Loucy (cell line): Measurements from ENCODE around the gene SLC43A1.

Source experiments
- H2AFZ ChIP-seq: fragments of 200-600 bp; sonication (generic); 2 replicates; pipeline ENCODE4 v1.6.0; 2016; ENCODE audit warnings: antibody characterized with exemption, mild to moderate bottlenecking, low read length, moderate library complexity
- H3F3A ChIP-seq: fragments of 200-600 bp; 2 replicates; pipeline ENCODE4 v1.6.0; 2016; ENCODE audit warnings: antibody characterized with exemption, low read depth, mild to moderate bottlenecking
- H3K27me3 ChIP-seq: fragments of 200-600 bp; sonication (generic); 2 replicates; pipeline ENCODE4 v1.6.1; 2014; ENCODE audit warnings: low read length, mild to moderate bottlenecking; ENCODE audit not compliant: insufficient read depth, poor library complexity, severe bottlenecking
- H3K36me3 ChIP-seq: fragments of 200-600 bp; sonication (generic); 2 replicates; pipeline ENCODE4 v1.6.1; 2016; ENCODE audit warnings: low read length; ENCODE audit not compliant: insufficient read depth
- H3K4me1 ChIP-seq: fragments of 200-600 bp; sonication (generic); 2 replicates; pipeline ENCODE4 v1.5.1; 2014; ENCODE audit warnings: low read length, mild to moderate bottlenecking; ENCODE audit not compliant: insufficient read depth, poor library complexity, severe bottlenecking
- H3K4me2 ChIP-seq: fragments of 200-600 bp; sonication (generic); 2 replicates; pipeline ENCODE4 v1.6.0; 2014; ENCODE audit warnings: antibody characterized with exemption, low read length, low read depth, mild to moderate bottlenecking; ENCODE audit not compliant: poor library complexity, severe bottlenecking
- H3K4me3 ChIP-seq: fragments of 200-600 bp; sonication (generic); 2 replicates; pipeline ENCODE4 v1.5.1; 2014; ENCODE audit warnings: low read length, mild to moderate bottlenecking, mixed read lengths; ENCODE audit not compliant: poor library complexity, severe bottlenecking
- H3K79me2 ChIP-seq: fragments of 200-600 bp; sonication (generic); 2 replicates; pipeline ENCODE4 v1.6.1; 2014; ENCODE audit warnings: low read length; ENCODE audit not compliant: insufficient read depth
- H3K9ac ChIP-seq: fragments of 200-600 bp; sonication (generic); 2 replicates; pipeline ENCODE4 v1.6.0; 2014; ENCODE audit warnings: mild to moderate bottlenecking, low read depth, low read length, moderate library complexity; ENCODE audit not compliant: poor library complexity, severe bottlenecking
- H3K9me2 ChIP-seq: fragments of 200-600 bp; sonication (generic); replicated peaks from 2 replicates; pipeline ENCODE4 v1.6.1; 2016; ENCODE audit warnings: low read depth, low read length, mixed read lengths
- H3K9me3 ChIP-seq: fragments of 200-600 bp; sonication (generic); 2 replicates; pipeline ENCODE4 v1.6.1; 2014; ENCODE audit warnings: mild to moderate bottlenecking, antibody characterized with exemption, low read length, low read depth; ENCODE audit not compliant: insufficient read depth
- H4K20me1 ChIP-seq: fragments of 200-600 bp; sonication (generic); 2 replicates; pipeline ENCODE4 v1.6.0; 2014; ENCODE audit warnings: antibody characterized with exemption, low read length, mild to moderate bottlenecking; ENCODE audit not compliant: insufficient read depth, poor library complexity, severe bottlenecking
- CTCF ChIP-seq: fragments of 200-600 bp; sonication (generic); conservative IDR thresholded peaks from 2 replicates; pipeline ENCODE4 v1.5.1; 2014; ENCODE audit warnings: mild to moderate bottlenecking, antibody characterized with exemption, low read length
- EZH2phosphoT487 ChIP-seq: fragments of 200-600 bp; IDR thresholded peaks from 2 replicates; pipeline ENCODE4 v1.6.1; 2018; ENCODE audit warnings: antibody characterized with exemption, mild to moderate bottlenecking, moderate library complexity, borderline replicate concordance

SLC43A1 gene

GRCh38 chr11:57544566-57544965 lies 29.1 kb upstream of the SLC43A1 start:
- Histone ChIP-seq H3K79me2 (no peaks in the 10 kb centered on the region), H4K20me1 (no peaks in the 10 kb centered on the region), H3K4me3 (no peak overlapping the region), H3F3A (no peaks in the 10 kb centered on the region), H3K9me2 (no peaks in the 10 kb centered on the region), H3K9me3 (no peaks in the 10 kb centered on the region), H2AFZ (no peak overlapping the region), H3K4me1 (no peaks in the 10 kb centered on the region), H3K27me3 (no peaks in the 10 kb centered on the region), H3K36me3 (peaks cover 17% of the 10 kb centered on the region; the same call in 1 of the 2 replicates), H3K9ac (no peak overlapping the region), H3K4me2 (no peak overlapping the region)
- TF ChIP-seq CTCF, result no peak
- TF ChIP-seq EZH2phosphoT487, result no peak

DNA sequence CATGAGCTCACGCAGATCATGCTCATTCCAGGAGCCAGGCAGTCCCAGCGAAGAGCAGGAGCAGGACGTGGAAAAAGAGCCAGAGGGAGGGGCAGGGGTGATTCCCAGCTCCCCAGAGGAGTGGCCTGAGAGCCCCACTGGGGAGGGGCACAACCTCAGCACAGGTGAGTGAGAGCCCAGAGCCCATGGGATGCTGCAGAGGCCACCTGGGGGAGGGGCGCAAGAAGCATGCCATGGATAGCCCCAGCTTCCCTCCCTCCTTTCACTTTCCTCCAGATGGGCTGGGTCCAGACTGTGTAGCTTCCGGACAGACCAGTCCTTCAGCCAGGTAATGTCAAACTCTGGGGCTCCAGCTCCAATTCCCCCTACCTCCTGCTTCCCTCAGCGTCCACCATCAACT lies 28.1 kb upstream of the SLC43A1 start:
- Histone ChIP-seq H3K9ac (no peak overlapping the region), H3K4me3 (no peak overlapping the region), H3K9me3 (no peaks in the 10 kb centered on the region), H3K9me2 (no peaks in the 10 kb centered on the region), H3K4me1 (no peaks in the 10 kb centered on the region), H3K27me3 (no peaks in the 10 kb centered on the region), H2AFZ (no peak overlapping the region), H4K20me1 (no peaks in the 10 kb centered on the region), H3K36me3 (peaks cover 11% of the 10 kb centered on the region; the same call in 1 of the 2 replicates), H3F3A (no peaks in the 10 kb centered on the region), H3K4me2 (no peak overlapping the region), H3K79me2 (no peaks in the 10 kb centered on the region)
- no peak for TF ChIP-seq CTCF
- no peak for TF ChIP-seq EZH2phosphoT487

GRCh38 chr11:57542582-57542981 lies 27.1 kb upstream of the SLC43A1 start:
- H3K36me3 ChIP-seq, result peaks cover 5% of the 10 kb centered on the region; the same call in 1 of the 2 replicates
- TF ChIP-seq EZH2phosphoT487 (no peak), CTCF (no peak)
- no peak overlapping the region for H2AFZ ChIP-seq
- no peak overlapping the region for H3K9ac ChIP-seq
- no peaks in the 10 kb centered on the region for H3K79me2 ChIP-seq
- no peaks in the 10 kb centered on the region for H3F3A ChIP-seq
- H3K4me3 ChIP-seq, result no peak overlapping the region
- H3K27me3 ChIP-seq, result no peaks in the 10 kb centered on the region
- no peaks in the 10 kb centered on the region for H3K4me1 ChIP-seq
- no peaks in the 10 kb centered on the region for H3K9me2 ChIP-seq
- H3K4me2 ChIP-seq, result no peak overlapping the region
- H3K9me3 ChIP-seq, result no peaks in the 10 kb centered on the region
- H4K20me1 ChIP-seq, result no peaks in the 10 kb centered on the region
